Neural progenitor cell (in vitro differentiated cells): ENCODE results near the gene CLCN4. TPM values are rescaled to one million over a fixed set of nuclear protein-coding genes. Genes with fewer than 3 reads are reported as not detected.

Experiments
- DNase-seq: peaks from one replicate; pipeline ENCODE4 v3.0.0-alpha.2; 2016; ENCODE audit warnings: low spot score
- H2AFZ ChIP-seq: fragments of 200-600 bp; sonication (generic); replicated peaks from 2 replicates; pipeline ENCODE4 v1.6.1; 2016; ENCODE audit warnings: antibody characterized with exemption
- H3F3A ChIP-seq: fragments of 200-600 bp; sonication (generic); 2 replicates; pipeline ENCODE4 v1.6.1; 2016; ENCODE audit warnings: antibody characterized with exemption, low read depth
- H3K27ac ChIP-seq: fragments of 200-600 bp; sonication (generic); 2 replicates; pipeline ENCODE4 v1.5.1; 2016; ENCODE audit warnings: mild to moderate bottlenecking
- H3K27me3 ChIP-seq: fragments of 200-600 bp; sonication (generic); 2 replicates; pipeline ENCODE4 v1.6.1; 2016; ENCODE audit warnings: mild to moderate bottlenecking, moderate library complexity
- H3K36me3 ChIP-seq: fragments of 200-600 bp; sonication (generic); 2 replicates; pipeline ENCODE4 v1.5.1; 2016
- H3K4me1 ChIP-seq: fragments of 200-600 bp; sonication (generic); 2 replicates; pipeline ENCODE4 v1.6.1; 2016; ENCODE audit warnings: mixed run types
- H3K4me2 ChIP-seq: fragments of 200-600 bp; sonication (generic); 2 replicates; pipeline ENCODE4 v1.6.1; 2016
- H3K4me3 ChIP-seq: fragments of 200-600 bp; sonication (generic); 2 replicates; pipeline ENCODE4 v1.5.1; 2016
- H3K79me2 ChIP-seq: fragments of 200-600 bp; sonication (generic); 2 replicates; pipeline ENCODE4 v1.6.1; 2016; ENCODE audit warnings: low read depth
- H3K9ac ChIP-seq: fragments of 200-600 bp; sonication (generic); 2 replicates; pipeline ENCODE4 v1.6.1; 2016
- H3K9me3 ChIP-seq: fragments of 200-600 bp; sonication (generic); 2 replicates; pipeline ENCODE4 v1.5.1; 2016; ENCODE audit warnings: low read depth
- H4K20me1 ChIP-seq: fragments of 200-600 bp; sonication (generic); 2 replicates; pipeline ENCODE4 v1.6.1; 2016; ENCODE audit warnings: low read depth
- H3K27ac Mint-ChIP-seq: 3 replicates; pipeline ENCODE4 v1.8.0; 2021; ENCODE audit warnings: mixed read lengths
- H3K27me3 Mint-ChIP-seq: 2 replicates; pipeline ENCODE4 v1.8.0; 2022; ENCODE audit warnings: low read depth, mild to moderate bottlenecking, inconsistent platforms, moderate library complexity, mixed read lengths; ENCODE audit not compliant: insufficient read depth
- H3K36me3 Mint-ChIP-seq: 3 replicates; pipeline ENCODE4 v1.8.0; 2021; ENCODE audit warnings: mixed read lengths
- H3K4me1 Mint-ChIP-seq: 3 replicates; pipeline ENCODE4 v1.8.0; 2021; ENCODE audit warnings: mixed read lengths
- H3K4me3 Mint-ChIP-seq: 3 replicates; pipeline ENCODE4 v1.8.0; 2021; ENCODE audit warnings: mild to moderate bottlenecking, moderate library complexity, mixed read lengths
- H3K9me3 Mint-ChIP-seq: 3 replicates; pipeline ENCODE4 v1.8.0; 2020; ENCODE audit warnings: mixed read lengths
- CTCF ChIP-seq: fragments of 200-600 bp; sonication (generic); IDR thresholded peaks from 2 replicates; pipeline ENCODE4 v1.5.1; 2017; ENCODE audit warnings: antibody characterized with exemption, mild to moderate bottlenecking
- EZH2 ChIP-seq: fragments of 200-600 bp; sonication (generic); IDR thresholded peaks from 2 replicates; pipeline ENCODE4 v1.6.1; 2017; ENCODE audit warnings: antibody characterized with exemption, mild to moderate bottlenecking, moderate library complexity
- EZH2phosphoT487 ChIP-seq: fragments of 200-600 bp; sonication (generic); IDR thresholded peaks from 2 replicates; pipeline ENCODE4 v1.6.1; 2017; ENCODE audit warnings: antibody characterized with exemption
- total RNA-seq: library from RNA; depleted of rRNA; stranded (reverse); fragments of >200 nt; gene quantifications from 2 replicates; pipeline ENCODE4 v1.2.3, GENCODE V29; 2015; ENCODE audit warnings: low replicate concordance

CLCN4 gene
- total RNA-seq, 1 donor from 2014 or later, result 6.6 TPM

- Mint-ChIP-seq H3K9me3 (peaks cover 12% of the 10 kb centered on the region), H3K27ac (no peak overlapping the region), H3K36me3 (no peaks in the 10 kb centered on the region), H3K27me3 (no peaks in the 10 kb centered on the region), H3K4me3 (no peak overlapping the region), H3K4me1 (peaks cover 17% of the 10 kb centered on the region)
- no peaks in the 10 kb centered on the region for H3F3A ChIP-seq
- no peak overlapping the region for H3K9ac ChIP-seq
- no peak overlapping the region for H3K27ac ChIP-seq
- H3K4me2 ChIP-seq, result no peak overlapping the region
- H2AFZ ChIP-seq, result no peak overlapping the region
- H3K27me3 ChIP-seq, result no peaks in the 10 kb centered on the region
- no peaks in the 10 kb centered on the region for H4K20me1 ChIP-seq
- no peaks in the 10 kb centered on the region for H3K4me1 ChIP-seq
- no peaks in the 10 kb centered on the region for H3K79me2 ChIP-seq
- no peak overlapping the region for H3K4me3 ChIP-seq
- TF ChIP-seq CTCF (no peak), EZH2 (no peak), EZH2phosphoT487 (no peak)
- no peaks in the 10 kb centered on the region for H3K36me3 ChIP-seq
- no peak for DNase-seq
- H3K9me3 ChIP-seq, result no peaks in the 10 kb centered on the region
These were observed 89.5 kb downstream of the CLCN4 start for GRCh38 chrX:10246297-10246696.

GRCh38 chrX:10246846-10247245, 90.1 kb downstream of the CLCN4 start:
- Histone ChIP-seq H3F3A (no peaks in the 10 kb centered on the region), H4K20me1 (no peaks in the 10 kb centered on the region), H3K9ac (no peak overlapping the region), H3K27ac (no peak overlapping the region), H3K79me2 (no peaks in the 10 kb centered on the region), H3K27me3 (no peaks in the 10 kb centered on the region), H2AFZ (no peak overlapping the region), H3K9me3 (no peaks in the 10 kb centered on the region), H3K4me1 (no peaks in the 10 kb centered on the region), H3K36me3 (no peaks in the 10 kb centered on the region), H3K4me2 (no peak overlapping the region), H3K4me3 (no peak overlapping the region)
- H3K4me3 Mint-ChIP-seq, result no peak overlapping the region
- no peaks in the 10 kb centered on the region for H3K36me3 Mint-ChIP-seq
- no peak for DNase-seq
- TF ChIP-seq EZH2phosphoT487 (no peak), CTCF (no peak), EZH2 (no peak)
- peaks cover 10% of the 10 kb centered on the region for H3K9me3 Mint-ChIP-seq
- H3K27me3 Mint-ChIP-seq, result no peaks in the 10 kb centered on the region
- H3K27ac Mint-ChIP-seq, result no peak overlapping the region
- peaks cover 17% of the 10 kb centered on the region for H3K4me1 Mint-ChIP-seq

GRCh38 chrX:10254739-10255138, 98.0 kb downstream of the CLCN4 start:
- H3K4me3 Mint-ChIP-seq, result no peak overlapping the region
- no peaks in the 10 kb centered on the region for H4K20me1 ChIP-seq
- no peak overlapping the region for H3K9ac ChIP-seq
- no peaks in the 10 kb centered on the region for H3K9me3 ChIP-seq
- no peak overlapping the region for H3K27ac ChIP-seq
- no peaks in the 10 kb centered on the region for H3K4me1 ChIP-seq
- no peak overlapping the region for H3K4me3 ChIP-seq
- no peaks in the 10 kb centered on the region for H3K4me1 Mint-ChIP-seq
- H2AFZ ChIP-seq, result no peak overlapping the region
- H3K27me3 ChIP-seq, result no peaks in the 10 kb centered on the region
- H3K36me3 ChIP-seq, result no peaks in the 10 kb centered on the region
- H3K4me2 ChIP-seq, result no peak overlapping the region
- H3K9me3 Mint-ChIP-seq, result peaks cover 7% of the 10 kb centered on the region
- no peaks in the 10 kb centered on the region for H3K36me3 Mint-ChIP-seq
- no peaks in the 10 kb centered on the region for H3K27me3 Mint-ChIP-seq
- no peaks in the 10 kb centered on the region for H3F3A ChIP-seq
- DNase-seq, result no peak
- no peak for TF ChIP-seq EZH2phosphoT487
- peak; percentile 9 for TF ChIP-seq CTCF
- no peaks in the 10 kb centered on the region for H3K79me2 ChIP-seq
- H3K27ac Mint-ChIP-seq, result no peak overlapping the region

GRCh38 chrX:10259716-10260115, 102.9 kb downstream of the CLCN4 start:
- Mint-ChIP-seq H3K36me3 (no peaks in the 10 kb centered on the region), H3K27me3 (peaks cover 2% of the 10 kb centered on the region), H3K4me1 (no peaks in the 10 kb centered on the region), H3K27ac (no peak overlapping the region), H3K4me3 (no peak overlapping the region), H3K9me3 (peaks cover 18% of the 10 kb centered on the region)
- no peak for TF ChIP-seq EZH2
- no peak for TF ChIP-seq EZH2phosphoT487
- TF ChIP-seq CTCF, result no peak
- Histone ChIP-seq H3K9me3 (no peaks in the 10 kb centered on the region), H3K27ac (no peak overlapping the region), H3K9ac (no peak overlapping the region), H2AFZ (no peak overlapping the region), H3K4me1 (no peaks in the 10 kb centered on the region), H3F3A (no peaks in the 10 kb centered on the region), H3K27me3 (no peaks in the 10 kb centered on the region), H3K36me3 (no peaks in the 10 kb centered on the region), H4K20me1 (no peaks in the 10 kb centered on the region), H3K79me2 (no peaks in the 10 kb centered on the region), H3K4me3 (no peak overlapping the region), H3K4me2 (no peak overlapping the region)
- DNase-seq, result no peak
